ENCODE data around the gene SGCE. TPM values are rescaled to one million over a fixed set of nuclear protein-coding genes. Genes with fewer than 3 reads are reported as not detected.
A peak's percentile ranks its signal among the peaks of the same experiment; 100 is the strongest.

The SGCE gene
- total and polyA plus RNA-seq, 12 donors, result 32.2 to 230 (median 142) TPM

GRCh38 chr7:94595717-94596116 lies 60.2 kb downstream of the SGCE start:
- DNase-seq, result no peak
- intact Hi-C loops (cut with DNase I), result no loop called here
- no peaks in the 10 kb centered on the region for H3K27me3 ChIP-seq
- H3K9me3 ChIP-seq (replicated peaks in 1 of 3), result no peaks in the 10 kb centered on the region
- peak overlapping the region in 1 of 5 donors; percentile 5 for H3K27ac ChIP-seq
- H3K36me3 ChIP-seq (replicated peaks in 1 of 2), result peaks cover 0 to 7% of the 10 kb centered on the region in 2 donors
- H3K4me1 ChIP-seq (replicated peaks in 1 of 2), result peaks cover 16 to 18% of the 10 kb centered on the region in 2 donors
- no peak overlapping the region for H3K4me3 ChIP-seq
- WGBS, 4 donors, result 53 to 69% (median 60%) methylated on average over 4 of the region's 4 CpGs
- TF ChIP-seq CTCF (IDR thresholded peaks at IDR 0.05) (no peak), POLR2A (IDR thresholded peaks at IDR 0.05) (no peak)

- Histone ChIP-seq H3K4me3 (no peak overlapping the region), H3K9me3 (replicated peaks in 1 of 3) (no peaks in the 10 kb centered on the region), H3K27me3 (no peaks in the 10 kb centered on the region), H3K36me3 (replicated peaks in 1 of 2) (peaks cover 0 to 7% of the 10 kb centered on the region in 2 donors), H3K27ac (peak overlapping the region in 1 of 5 donors; percentile 5), H3K4me1 (replicated peaks in 1 of 2) (peaks cover 16 to 18% of the 10 kb centered on the region in 2 donors)
- 23 to 48% (median 38%) methylated on average over 1 of the region's 1 CpG for whole genome bisulfite sequencing, 4 donors
- DNase-seq, result peak in 3 of 7 donors; percentile 16 to 42 (median 33)
- TF ChIP-seq CTCF (IDR thresholded peaks at IDR 0.05) (no peak), POLR2A (IDR thresholded peaks at IDR 0.05) (peak in 1 of 2 donors; percentile 25)
- intact Hi-C loops (cut with DNase I), result no loop called here
These were observed 61.1 kb downstream of the SGCE start for GRCh38 chr7:94594882-94595281.

- Histone ChIP-seq H3K4me3 (no peak overlapping the region), H3K27ac (no peak overlapping the region), H3K9me3 (replicated peaks in 1 of 3) (no peaks in the 10 kb centered on the region), H3K36me3 (replicated peaks in 1 of 2) (no peaks in the 10 kb centered on the region), H3K27me3 (no peaks in the 10 kb centered on the region), H3K4me1 (replicated peaks in 1 of 2) (peaks cover 16 to 18% of the 10 kb centered on the region in 2 donors)
- TF ChIP-seq CTCF (IDR thresholded peaks at IDR 0.05) (no peak), POLR2A (IDR thresholded peaks at IDR 0.05) (no peak)
- intact Hi-C loops (cut with DNase I), result no loop called here
- WGBS, 4 donors, result 75 to 88% (median 83%) methylated on average over 2 of the region's 2 CpGs
- DNase-seq, result no peak
These were observed 64.8 kb downstream of the SGCE start for GRCh38 chr7:94591176-94591575.

GRCh38 chr7:94590526-94591162 lies 65.3 kb downstream of the SGCE start:
- 60 to 66% (median 63%) methylated on average over 4 of the region's 4 CpGs for WGBS, 4 donors
- TF ChIP-seq CTCF (IDR thresholded peaks at IDR 0.05), result no peak
- no peak for TF ChIP-seq POLR2A (IDR thresholded peaks at IDR 0.05)
- Histone ChIP-seq H3K4me1 (replicated peaks in 1 of 2) (peaks cover 12 to 13% of the 10 kb centered on the region in 2 donors), H3K9me3 (replicated peaks in 1 of 3) (no peaks in the 10 kb centered on the region), H3K27ac (no peak overlapping the region), H3K36me3 (replicated peaks in 1 of 2) (no peaks in the 10 kb centered on the region), H3K27me3 (no peaks in the 10 kb centered on the region), H3K4me3 (no peak overlapping the region)
- intact Hi-C loops (cut with DNase I), result no loop called here
- DNase-seq, result no peak
